ENCODE results near the gene SLC25A13. TPM values are rescaled to one million over a fixed set of nuclear protein-coding genes. Genes with fewer than 3 reads are reported as not detected.

SLC25A13 gene
- total RNA-seq, 1 experiment from 2014 or later: 52.5 TPM

DNA sequence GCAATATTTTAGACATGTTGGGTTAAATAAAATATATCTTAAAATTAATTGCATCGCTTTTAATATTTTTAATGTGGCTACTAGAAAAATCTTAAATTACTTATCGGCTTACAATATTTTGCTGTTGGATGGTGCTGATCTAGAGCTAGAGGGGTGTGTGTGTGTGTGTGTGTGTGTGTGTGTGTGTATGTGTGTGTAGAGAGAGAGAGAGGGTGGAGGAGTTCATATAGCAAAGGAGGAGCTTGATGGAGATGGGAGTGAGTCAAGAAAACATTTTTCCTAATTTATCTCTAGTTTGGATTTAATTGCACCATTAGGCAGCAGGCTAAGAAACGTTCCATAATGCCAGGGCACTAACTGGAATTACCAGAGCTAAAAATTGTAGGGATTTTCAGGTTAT lies 10.4 kb upstream of the SLC25A13 start:
- Histone ChIP-seq H3K27ac (no peak overlapping the region), H3K36me3 (ENCODE audit: low read depth) (no peaks in the 10 kb centered on the region), H3K79me2 (ENCODE audit: low read depth) (no peaks in the 10 kb centered on the region), H3K9me2 (ENCODE audit: insufficient read depth) (no peaks in the 10 kb centered on the region), H3K27me3 (ENCODE audit: insufficient read depth, low read depth) (no peaks in the 10 kb centered on the region), H3K4me2 (no peak overlapping the region), H3K4me1 (replicated peaks; ENCODE audit: insufficient read depth) (peaks cover 30% of the 10 kb centered on the region), H4K20me1 (ENCODE audit: insufficient read depth) (no peaks in the 10 kb centered on the region), H2AFZ (no peak overlapping the region), H3F3A (ENCODE audit: insufficient read depth, low read depth) (peaks cover 14% of the 10 kb centered on the region; the same call in 1 of the 2 replicates), H3K4me3 (no peak overlapping the region), H3K9me3 (ENCODE audit: insufficient read depth, low read depth) (no peaks in the 10 kb centered on the region)
- intact Hi-C loops (cut with micrococcal nuclease; ENCODE audit: unreplicated experiment): no loop called here
- ChIA-PET CTCF (no interaction called here), POLR2A (ENCODE audit: unreplicated experiment) (no interaction called here)
- BruUV-seq (replicated peaks): no TSS peak
- no peak for TF ChIP-seq EZH2 (IDR thresholded peaks at IDR 0.05; ENCODE audit: low read depth)
- TF ChIP-seq, protein P1, sequence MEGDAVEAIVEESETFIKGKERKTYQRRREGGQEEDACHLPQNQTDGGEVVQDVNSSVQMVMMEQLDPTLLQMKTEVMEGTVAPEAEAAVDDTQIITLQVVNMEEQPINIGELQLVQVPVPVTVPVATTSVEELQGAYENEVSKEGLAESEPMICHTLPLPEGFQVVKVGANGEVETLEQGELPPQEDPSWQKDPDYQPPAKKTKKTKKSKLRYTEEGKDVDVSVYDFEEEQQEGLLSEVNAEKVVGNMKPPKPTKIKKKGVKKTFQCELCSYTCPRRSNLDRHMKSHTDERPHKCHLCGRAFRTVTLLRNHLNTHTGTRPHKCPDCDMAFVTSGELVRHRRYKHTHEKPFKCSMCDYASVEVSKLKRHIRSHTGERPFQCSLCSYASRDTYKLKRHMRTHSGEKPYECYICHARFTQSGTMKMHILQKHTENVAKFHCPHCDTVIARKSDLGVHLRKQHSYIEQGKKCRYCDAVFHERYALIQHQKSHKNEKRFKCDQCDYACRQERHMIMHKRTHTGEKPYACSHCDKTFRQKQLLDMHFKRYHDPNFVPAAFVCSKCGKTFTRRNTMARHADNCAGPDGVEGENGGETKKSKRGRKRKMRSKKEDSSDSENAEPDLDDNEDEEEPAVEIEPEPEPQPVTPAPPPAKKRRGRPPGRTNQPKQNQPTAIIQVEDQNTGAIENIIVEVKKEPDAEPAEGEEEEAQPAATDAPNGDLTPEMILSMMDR (conservative IDR thresholded peaks at IDR 0.05): no peak
- DNase-seq: no peak

DNA sequence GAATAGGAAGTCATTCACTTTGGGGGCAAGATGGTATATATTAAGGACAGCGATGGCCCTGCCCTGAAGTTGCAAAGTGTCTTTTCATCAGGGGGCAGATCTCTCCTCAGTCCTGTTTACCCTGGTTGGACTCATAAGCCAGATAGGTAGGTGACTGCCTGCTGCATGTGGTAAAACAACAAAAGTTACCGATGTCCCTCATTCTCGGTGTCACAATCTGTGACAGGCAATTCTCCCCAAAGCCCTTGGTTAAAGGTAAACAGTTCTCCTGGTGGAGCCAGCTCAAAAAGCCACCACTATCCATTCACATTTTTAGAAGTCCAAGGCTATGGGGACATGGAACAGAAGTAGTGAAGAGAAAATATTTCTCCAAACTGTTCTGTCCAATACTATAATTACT lies 9.9 kb upstream of the SLC25A13 start:
- Histone ChIP-seq H3K4me2 (no peak overlapping the region), H3K4me1 (replicated peaks; ENCODE audit: insufficient read depth) (peaks cover 32% of the 10 kb centered on the region), H2AFZ (no peak overlapping the region), H3K79me2 (ENCODE audit: low read depth) (no peaks in the 10 kb centered on the region), H3K9me3 (ENCODE audit: insufficient read depth, low read depth) (no peaks in the 10 kb centered on the region; the same call in 1 of the 2 replicates), H3K27ac (peak overlapping the region; percentile 37), H3F3A (ENCODE audit: insufficient read depth, low read depth) (peaks cover 14% of the 10 kb centered on the region; the same call in 1 of the 2 replicates), H3K36me3 (ENCODE audit: low read depth) (no peaks in the 10 kb centered on the region), H3K9me2 (ENCODE audit: insufficient read depth) (no peaks in the 10 kb centered on the region), H4K20me1 (ENCODE audit: insufficient read depth) (no peaks in the 10 kb centered on the region), H3K4me3 (no peak overlapping the region), H3K27me3 (ENCODE audit: insufficient read depth, low read depth) (no peaks in the 10 kb centered on the region)
- BruUV-seq (replicated peaks): no TSS peak
- intact Hi-C loops (cut with micrococcal nuclease; ENCODE audit: unreplicated experiment): no loop called here
- CTCF ChIA-PET: no interaction called here
- TF ChIP-seq, protein P1 (conservative IDR thresholded peaks at IDR 0.05): no peak
- TF ChIP-seq EZH2 (IDR thresholded peaks at IDR 0.05; ENCODE audit: low read depth): no peak
- POLR2A ChIA-PET (ENCODE audit: unreplicated experiment): no interaction called here
- DNase-seq: no peak

DNA sequence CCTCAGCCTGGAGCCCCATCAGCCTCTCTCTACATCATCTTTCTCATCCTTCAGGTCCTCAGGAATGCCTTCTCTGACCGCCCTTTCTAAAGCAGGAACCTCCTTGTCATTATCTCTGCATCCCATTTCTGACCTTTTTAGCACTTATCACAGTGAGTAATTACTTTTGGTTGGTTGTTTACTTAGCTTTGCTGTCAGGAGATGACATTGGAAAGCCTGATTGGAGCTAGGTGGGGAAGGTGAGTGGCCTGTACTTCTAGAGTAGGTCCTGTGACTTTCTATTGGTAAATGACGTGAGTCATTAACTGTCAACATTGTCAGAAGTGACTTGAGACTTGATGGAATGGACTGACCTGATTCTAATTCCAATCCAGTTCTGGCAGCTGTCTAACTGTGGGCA lies 9.3 kb upstream of the SLC25A13 start:
- intact Hi-C loops (cut with micrococcal nuclease; ENCODE audit: unreplicated experiment): no loop called here
- CTCF ChIA-PET: no interaction called here

More for the DNA sequence above, 9.3 kb upstream of the SLC25A13 start:
- Histone ChIP-seq H3K9me2 (ENCODE audit: insufficient read depth) (no peaks in the 10 kb centered on the region), H3K4me1 (replicated peaks; ENCODE audit: insufficient read depth) (peaks cover 32% of the 10 kb centered on the region), H4K20me1 (ENCODE audit: insufficient read depth) (no peaks in the 10 kb centered on the region), H3K27ac (peak overlapping the region; percentile 37), H3K36me3 (ENCODE audit: low read depth) (no peaks in the 10 kb centered on the region), H3K79me2 (ENCODE audit: low read depth) (no peaks in the 10 kb centered on the region), H3K4me2 (no peak overlapping the region), H3K4me3 (no peak overlapping the region), H3F3A (ENCODE audit: insufficient read depth, low read depth) (peaks cover 14% of the 10 kb centered on the region; the same call in 1 of the 2 replicates), H3K9me3 (ENCODE audit: insufficient read depth, low read depth) (no peaks in the 10 kb centered on the region; the same call in 1 of the 2 replicates), H2AFZ (no peak overlapping the region), H3K27me3 (ENCODE audit: insufficient read depth, low read depth) (no peaks in the 10 kb centered on the region)
- peak in 1 of 2 experiments; percentile 88 for DNase-seq
- TF ChIP-seq, protein P1 (conservative IDR thresholded peaks at IDR 0.05): no peak
- no peak for TF ChIP-seq EZH2 (IDR thresholded peaks at IDR 0.05; ENCODE audit: low read depth)
- POLR2A ChIA-PET (ENCODE audit: unreplicated experiment): interaction anchor here (0.7 kb wide), 1 partner anchor 323 kb away, joined by 3 read pairs; no protein-coding TSS in a partner anchor
- no TSS peak for BruUV-seq (replicated peaks)

Measured in PC-9 (cell line).